ENCODE results near the gene EPDR1.

DNA sequence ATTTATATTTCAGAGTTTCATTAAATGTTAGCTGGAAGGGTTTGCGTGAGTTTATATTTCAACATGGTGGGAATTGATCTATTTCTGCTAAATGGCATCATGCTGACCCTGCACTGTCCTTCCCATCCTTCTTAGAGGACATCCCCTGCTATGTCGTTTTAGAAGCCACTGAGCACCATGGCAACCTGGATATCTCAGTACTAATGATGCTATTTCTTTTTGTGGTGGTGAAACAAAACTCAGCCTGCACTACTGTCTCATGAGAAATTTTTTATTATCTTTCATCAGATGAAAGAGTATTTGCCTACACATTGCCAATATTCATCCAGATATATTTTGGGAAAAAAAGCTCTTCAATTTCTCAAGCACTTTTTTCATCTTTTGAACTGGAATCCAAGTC is 12.1 kb downstream of the EPDR1 start:
- TF ChIP-seq, protein P1, sequence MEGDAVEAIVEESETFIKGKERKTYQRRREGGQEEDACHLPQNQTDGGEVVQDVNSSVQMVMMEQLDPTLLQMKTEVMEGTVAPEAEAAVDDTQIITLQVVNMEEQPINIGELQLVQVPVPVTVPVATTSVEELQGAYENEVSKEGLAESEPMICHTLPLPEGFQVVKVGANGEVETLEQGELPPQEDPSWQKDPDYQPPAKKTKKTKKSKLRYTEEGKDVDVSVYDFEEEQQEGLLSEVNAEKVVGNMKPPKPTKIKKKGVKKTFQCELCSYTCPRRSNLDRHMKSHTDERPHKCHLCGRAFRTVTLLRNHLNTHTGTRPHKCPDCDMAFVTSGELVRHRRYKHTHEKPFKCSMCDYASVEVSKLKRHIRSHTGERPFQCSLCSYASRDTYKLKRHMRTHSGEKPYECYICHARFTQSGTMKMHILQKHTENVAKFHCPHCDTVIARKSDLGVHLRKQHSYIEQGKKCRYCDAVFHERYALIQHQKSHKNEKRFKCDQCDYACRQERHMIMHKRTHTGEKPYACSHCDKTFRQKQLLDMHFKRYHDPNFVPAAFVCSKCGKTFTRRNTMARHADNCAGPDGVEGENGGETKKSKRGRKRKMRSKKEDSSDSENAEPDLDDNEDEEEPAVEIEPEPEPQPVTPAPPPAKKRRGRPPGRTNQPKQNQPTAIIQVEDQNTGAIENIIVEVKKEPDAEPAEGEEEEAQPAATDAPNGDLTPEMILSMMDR (IDR thresholded peaks at IDR 0.05) = no peak
- TF ChIP-seq ZFX (IDR thresholded peaks at IDR 0.05; ENCODE audit: borderline replicate concordance) = no peak

All from 22Rv1 (cell line).